Measurements from ENCODE around the gene VPS18.
A peak's percentile ranks its signal among the peaks of the same experiment; 100 is the strongest.

VPS18 gene

DNA sequence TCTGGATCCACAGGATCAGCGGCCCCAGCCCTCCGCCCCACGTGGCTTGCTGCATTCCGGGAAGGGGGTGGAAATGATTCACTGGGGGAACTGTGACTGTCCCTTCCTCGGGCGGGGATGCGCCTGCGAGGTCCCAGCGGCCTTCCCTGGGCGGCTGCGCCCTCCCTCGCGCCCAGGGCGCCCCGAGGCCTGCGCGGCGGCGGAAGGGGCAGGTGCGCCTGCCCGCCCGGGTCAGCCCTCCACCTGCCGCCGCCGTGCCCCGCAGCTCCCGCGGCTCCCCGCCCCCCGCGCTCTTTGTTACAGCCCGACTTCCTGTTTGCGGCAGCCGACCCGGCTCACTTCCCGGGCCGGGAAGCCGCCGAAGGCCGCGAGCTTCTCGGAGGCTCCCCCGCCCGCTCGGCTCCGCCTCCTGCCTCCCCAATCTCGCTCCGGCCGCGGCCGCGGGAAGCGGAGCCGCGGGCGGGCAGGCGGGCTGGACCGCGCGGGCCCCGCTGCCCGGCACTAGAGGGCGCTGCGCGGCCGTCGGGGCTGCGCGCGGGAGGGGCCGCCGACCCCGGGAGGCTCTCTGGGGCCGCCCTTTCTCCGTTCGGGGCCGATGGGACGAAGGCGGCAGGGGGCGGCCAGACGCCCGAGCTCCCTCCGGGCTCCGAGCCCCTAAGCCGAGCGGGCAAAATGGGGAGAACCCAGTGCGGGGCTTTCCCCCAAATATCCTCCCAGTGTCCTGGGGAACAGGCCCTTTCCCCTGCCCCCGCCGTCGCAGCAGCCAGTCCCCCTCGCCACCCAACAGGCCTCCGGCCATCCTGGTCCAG is 47.5 kb downstream of the VPS18 start:
- H3K27ac ChIP-seq (replicated peaks; ENCODE audit: low read length): peak overlapping the region; percentile 64
- no peak overlapping the region for H2BK120ac ChIP-seq (ENCODE audit: low read depth, low read length)
- H3K4me2 ChIP-seq (ENCODE audit: insufficient read depth, low read length, poor library complexity, severe bottlenecking): peak overlapping the region; percentile 67
- no CpG with 5 or more reads among the region's 92 CpGs for WGBS, 2 donors (ENCODE audit: extremely low coverage in 2 of 2, insufficient read length in 2 of 2, insufficient replicate concordance in 1 of 2)
- H4K8ac ChIP-seq (ENCODE audit: low read depth, low read length): peak overlapping the region; percentile 90
- H3K9me3 ChIP-seq (replicated peaks in 1 of 2; ENCODE audit: control insufficient read depth in 2 of 2, insufficient read depth in 1 of 2, low read depth in 1 of 2, low read length in 2 of 2): no peaks in the 10 kb centered on the region
- peak overlapping the region; percentile 94 for H4K91ac ChIP-seq (ENCODE audit: low read depth, low read length, poor library complexity)
- H2AFZ ChIP-seq (ENCODE audit: low read length): peak overlapping the region; percentile 99
- peak overlapping the region; percentile 12 for H2AK5ac ChIP-seq (ENCODE audit: low read depth, low read length)
- no peak overlapping the region for H2BK12ac ChIP-seq (ENCODE audit: low read length)
- no peaks in the 10 kb centered on the region for H3K79me1 ChIP-seq (ENCODE audit: low read depth, low read length)
- H3K4ac ChIP-seq (ENCODE audit: low read length): no peak overlapping the region
- no peaks in the 10 kb centered on the region for H3K36me3 ChIP-seq (replicated peaks in 1 of 2; ENCODE audit: control insufficient read depth in 2 of 2, insufficient read depth in 2 of 2, low read length in 2 of 2)
- H3K14ac ChIP-seq (ENCODE audit: low read length): peak overlapping the region; percentile 50
- peaks cover 10% of the 10 kb centered on the region in 2 donors for H3K4me1 ChIP-seq (ENCODE audit: control insufficient read depth in 2 of 2, insufficient read depth in 1 of 2, low read depth in 1 of 2, low read length in 2 of 2)
- H3K9ac ChIP-seq (ENCODE audit: low read depth, low read length, poor library complexity): peak overlapping the region; percentile 86
- peak overlapping the region; percentile 53 to 63 for H3K4me3 ChIP-seq (ENCODE audit: low read length in 2 of 2)
- H2BK5ac ChIP-seq (ENCODE audit: low read length): peak overlapping the region; percentile 31
- peak; percentile 82 for DNase-seq (ENCODE audit: low spot score)
- peak overlapping the region; percentile 30 for H3K23ac ChIP-seq (ENCODE audit: low read depth, low read length, poor library complexity)
- peaks cover 0 to 4% (median 0%) of the 10 kb centered on the region in 3 experiments for H3K27me3 ChIP-seq (ENCODE audit: control insufficient read depth in 3 of 3, insufficient read depth in 3 of 3, low read depth in 1 of 3, low read length in 3 of 3)
- peak overlapping the region; percentile 31 for H2BK15ac ChIP-seq (ENCODE audit: low read length)
- peak overlapping the region; percentile 93 for H3K18ac ChIP-seq (ENCODE audit: low read length)

DNA sequence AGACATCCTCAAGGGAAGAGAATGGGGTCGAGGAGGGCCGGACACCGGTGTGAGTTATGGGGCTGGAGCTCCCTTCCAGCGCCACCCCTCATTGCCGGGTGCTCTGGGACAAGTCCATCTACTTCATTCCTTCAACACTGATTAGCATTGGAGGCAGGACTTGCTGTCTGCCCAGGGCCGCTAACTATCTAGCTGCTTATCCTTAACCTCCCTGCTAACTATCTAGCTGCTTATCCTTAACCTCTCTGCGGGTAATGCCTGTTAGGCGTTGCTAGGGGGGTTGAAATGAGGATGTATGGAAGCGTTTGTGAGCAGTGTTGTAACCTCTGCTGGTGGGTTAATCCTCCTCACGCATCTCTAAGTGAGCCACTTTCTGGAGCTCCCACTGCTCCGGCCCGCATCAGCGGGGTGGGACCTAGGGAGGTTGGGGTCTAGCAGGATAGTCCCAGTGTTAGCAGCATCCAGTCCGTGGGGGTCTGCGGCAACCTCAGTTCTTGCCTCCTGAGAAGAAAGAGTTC is 48.1 kb downstream of the VPS18 start:
- Histone ChIP-seq H2BK120ac (ENCODE audit: low read depth, low read length) (no peak overlapping the region), H3K4ac (ENCODE audit: low read length) (no peak overlapping the region), H3K9me3 (replicated peaks in 1 of 2; ENCODE audit: control insufficient read depth in 2 of 2, insufficient read depth in 1 of 2, low read depth in 1 of 2, low read length in 2 of 2) (no peaks in the 10 kb centered on the region), H3K36me3 (replicated peaks in 1 of 2; ENCODE audit: control insufficient read depth in 2 of 2, insufficient read depth in 2 of 2, low read length in 2 of 2) (no peaks in the 10 kb centered on the region), H3K4me2 (ENCODE audit: insufficient read depth, low read length, poor library complexity, severe bottlenecking) (peak overlapping the region; percentile 67), H2BK15ac (ENCODE audit: low read length) (no peak overlapping the region), H3K14ac (ENCODE audit: low read length) (no peak overlapping the region), H2BK12ac (ENCODE audit: low read length) (no peak overlapping the region), H3K79me1 (ENCODE audit: low read depth, low read length) (no peaks in the 10 kb centered on the region), H2BK5ac (ENCODE audit: low read length) (no peak overlapping the region), H2AK5ac (ENCODE audit: low read depth, low read length) (peak overlapping the region; percentile 12), H3K4me3 (ENCODE audit: low read length in 2 of 2) (peak overlapping the region; percentile 0 to 63), H3K9ac (ENCODE audit: low read depth, low read length, poor library complexity) (peak overlapping the region; percentile 84), H3K27me3 (ENCODE audit: control insufficient read depth in 3 of 3, insufficient read depth in 3 of 3, low read depth in 1 of 3, low read length in 3 of 3) (peaks cover 0 to 4% (median 0%) of the 10 kb centered on the region in 3 experiments), H2AFZ (ENCODE audit: low read length) (peak overlapping the region; percentile 99), H3K27ac (replicated peaks; ENCODE audit: low read length) (no peak overlapping the region), H4K91ac (ENCODE audit: low read depth, low read length, poor library complexity) (no peak overlapping the region), H3K23ac (ENCODE audit: low read depth, low read length, poor library complexity) (no peak overlapping the region), H3K18ac (ENCODE audit: low read length) (peak overlapping the region; percentile 91), H4K8ac (ENCODE audit: low read depth, low read length) (no peak overlapping the region), H3K4me1 (ENCODE audit: control insufficient read depth in 2 of 2, insufficient read depth in 1 of 2, low read depth in 1 of 2, low read length in 2 of 2) (peaks cover 9 to 10% of the 10 kb centered on the region in 2 donors)
- no peak for DNase-seq (ENCODE audit: low spot score)
- no CpG with 5 or more reads among the region's 15 CpGs for WGBS, 2 donors (ENCODE audit: extremely low coverage in 2 of 2, insufficient read length in 2 of 2, insufficient replicate concordance in 1 of 2)

DNA sequence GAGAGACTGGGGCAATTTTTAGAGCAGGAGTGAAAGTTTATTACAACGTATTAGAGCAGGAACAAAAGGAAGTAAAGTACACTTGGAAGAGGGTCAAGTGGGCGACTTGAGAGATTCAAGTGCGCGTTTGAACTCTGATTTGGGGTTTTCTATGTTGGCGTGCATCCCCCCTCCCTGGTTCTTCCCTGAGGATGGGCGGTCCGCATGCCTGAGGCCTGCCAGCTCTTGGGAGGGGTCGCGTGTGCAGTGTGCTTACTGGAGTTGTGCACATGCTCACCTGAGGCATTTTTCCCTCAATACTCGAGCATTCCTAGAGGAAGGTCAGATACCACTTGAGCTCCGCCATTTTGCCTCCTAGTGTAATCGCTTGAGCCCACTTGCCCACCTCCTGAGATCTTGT is 48.6 kb downstream of the VPS18 start:
- no peak overlapping the region for H2BK5ac ChIP-seq (ENCODE audit: low read length)
- H2AFZ ChIP-seq (ENCODE audit: low read length): no peak overlapping the region
- no peak overlapping the region for H3K14ac ChIP-seq (ENCODE audit: low read length)
- no peak overlapping the region for H3K4ac ChIP-seq (ENCODE audit: low read length)
- H3K4me1 ChIP-seq (ENCODE audit: control insufficient read depth in 2 of 2, insufficient read depth in 1 of 2, low read depth in 1 of 2, low read length in 2 of 2): peaks cover 7 to 10% of the 10 kb centered on the region in 2 donors
- H3K27ac ChIP-seq (replicated peaks; ENCODE audit: low read length): no peak overlapping the region
- H3K27me3 ChIP-seq (ENCODE audit: control insufficient read depth in 3 of 3, insufficient read depth in 3 of 3, low read depth in 1 of 3, low read length in 3 of 3): peaks cover 0 to 4% (median 0%) of the 10 kb centered on the region in 3 experiments
- no peak overlapping the region for H3K18ac ChIP-seq (ENCODE audit: low read length)
- H3K23ac ChIP-seq (ENCODE audit: low read depth, low read length, poor library complexity): no peak overlapping the region
- no peak overlapping the region for H2BK12ac ChIP-seq (ENCODE audit: low read length)
- H4K8ac ChIP-seq (ENCODE audit: low read depth, low read length): no peak overlapping the region
- no peak overlapping the region for H4K91ac ChIP-seq (ENCODE audit: low read depth, low read length, poor library complexity)
- no peak overlapping the region for H2AK5ac ChIP-seq (ENCODE audit: low read depth, low read length)
- no peak overlapping the region for H3K9ac ChIP-seq (ENCODE audit: low read depth, low read length, poor library complexity)
- no peak overlapping the region for H3K4me2 ChIP-seq (ENCODE audit: insufficient read depth, low read length, poor library complexity, severe bottlenecking)
- no peak overlapping the region for H2BK120ac ChIP-seq (ENCODE audit: low read depth, low read length)
- no peaks in the 10 kb centered on the region for H3K36me3 ChIP-seq (replicated peaks in 1 of 2; ENCODE audit: control insufficient read depth in 2 of 2, insufficient read depth in 2 of 2, low read length in 2 of 2)
- no peaks in the 10 kb centered on the region for H3K9me3 ChIP-seq (replicated peaks in 1 of 2; ENCODE audit: control insufficient read depth in 2 of 2, insufficient read depth in 1 of 2, low read depth in 1 of 2, low read length in 2 of 2)
- H2BK15ac ChIP-seq (ENCODE audit: low read length): no peak overlapping the region
- WGBS, 2 donors (ENCODE audit: extremely low coverage in 2 of 2, insufficient read length in 2 of 2, insufficient replicate concordance in 1 of 2): no CpG with 5 or more reads among the region's 12 CpGs
- no peak overlapping the region for H3K4me3 ChIP-seq (ENCODE audit: low read length in 2 of 2)
- H3K79me1 ChIP-seq (ENCODE audit: low read depth, low read length): no peaks in the 10 kb centered on the region
- DNase-seq (ENCODE audit: low spot score): no peak

DNA sequence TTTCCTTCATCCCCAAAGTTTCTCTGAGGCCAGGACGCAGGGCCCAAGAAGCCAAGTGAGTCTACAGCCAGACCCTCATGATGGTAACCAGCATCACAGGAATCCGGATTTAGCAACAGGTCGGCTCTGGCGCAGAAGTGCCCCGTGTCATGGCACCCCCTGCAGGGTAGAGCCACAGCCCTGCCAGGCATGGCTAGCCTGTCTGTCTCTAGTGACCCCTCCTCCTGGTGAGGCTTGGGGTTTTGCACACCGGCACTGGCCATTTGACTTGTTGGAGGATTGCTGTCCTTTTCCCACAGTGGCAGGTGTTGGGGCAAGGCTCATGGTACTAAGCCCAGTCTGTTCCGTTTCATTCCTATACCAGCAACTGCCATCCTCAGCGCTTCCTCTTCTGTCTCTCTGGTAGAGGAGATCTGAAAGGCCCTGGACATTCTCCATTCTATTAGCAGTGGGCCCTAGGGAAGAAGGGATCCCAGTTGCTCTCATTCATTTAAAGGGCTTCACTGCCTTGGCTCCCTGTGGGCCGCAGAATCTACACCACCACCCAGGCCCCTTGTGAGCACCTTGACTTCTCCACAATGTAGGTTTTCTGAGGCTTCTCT is 49.6 kb downstream of the VPS18 start:
- Histone ChIP-seq H2BK12ac (ENCODE audit: low read length) (no peak overlapping the region), H2BK120ac (ENCODE audit: low read depth, low read length) (no peak overlapping the region), H2AFZ (ENCODE audit: low read length) (no peak overlapping the region), H3K36me3 (replicated peaks in 1 of 2; ENCODE audit: control insufficient read depth in 2 of 2, insufficient read depth in 2 of 2, low read length in 2 of 2) (no peaks in the 10 kb centered on the region), H3K79me1 (ENCODE audit: low read depth, low read length) (no peaks in the 10 kb centered on the region), H3K4me2 (ENCODE audit: insufficient read depth, low read length, poor library complexity, severe bottlenecking) (no peak overlapping the region), H3K14ac (ENCODE audit: low read length) (no peak overlapping the region), H2BK5ac (ENCODE audit: low read length) (no peak overlapping the region), H3K4me1 (ENCODE audit: control insufficient read depth in 2 of 2, insufficient read depth in 1 of 2, low read depth in 1 of 2, low read length in 2 of 2) (peaks cover 7 to 10% of the 10 kb centered on the region in 2 donors), H3K27me3 (ENCODE audit: control insufficient read depth in 3 of 3, insufficient read depth in 3 of 3, low read depth in 1 of 3, low read length in 3 of 3) (peaks cover 0 to 14% (median 0%) of the 10 kb centered on the region in 3 experiments), H3K9ac (ENCODE audit: low read depth, low read length, poor library complexity) (no peak overlapping the region), H2BK15ac (ENCODE audit: low read length) (no peak overlapping the region), H3K4ac (ENCODE audit: low read length) (no peak overlapping the region), H3K27ac (replicated peaks; ENCODE audit: low read length) (no peak overlapping the region), H4K91ac (ENCODE audit: low read depth, low read length, poor library complexity) (no peak overlapping the region), H3K18ac (ENCODE audit: low read length) (peak overlapping the region; percentile 13), H4K8ac (ENCODE audit: low read depth, low read length) (no peak overlapping the region), H3K23ac (ENCODE audit: low read depth, low read length, poor library complexity) (no peak overlapping the region), H2AK5ac (ENCODE audit: low read depth, low read length) (no peak overlapping the region), H3K4me3 (ENCODE audit: low read length in 2 of 2) (no peak overlapping the region), H3K9me3 (replicated peaks in 1 of 2; ENCODE audit: control insufficient read depth in 2 of 2, insufficient read depth in 1 of 2, low read depth in 1 of 2, low read length in 2 of 2) (no peaks in the 10 kb centered on the region)
- no peak for DNase-seq (ENCODE audit: low spot score)
- WGBS, 2 donors (ENCODE audit: extremely low coverage in 2 of 2, insufficient read length in 2 of 2, insufficient replicate concordance in 1 of 2): no CpG with 5 or more reads among the region's 9 CpGs
